HG03457 (cell line): ENCODE results near the gene RHBDL1.

ENCODE experiments used
- ATAC-seq: cut with Tn5 transposase; IDR thresholded peaks from one replicate; pipeline ENCODE4 v1.9.1; 2021; ENCODE audit warnings: moderate number of reproducible peaks; ENCODE audit not compliant: unreplicated experiment

The RHBDL1 gene

GRCh38 chr16:674968-675883 is at the start of gene RHBDL1:
TSS of gene RHBDL1 (plus strand) at chr16:675671. CDS start at chr16:675791, 120 bp downstream.
- ATAC-seq, result no peak

DNA sequence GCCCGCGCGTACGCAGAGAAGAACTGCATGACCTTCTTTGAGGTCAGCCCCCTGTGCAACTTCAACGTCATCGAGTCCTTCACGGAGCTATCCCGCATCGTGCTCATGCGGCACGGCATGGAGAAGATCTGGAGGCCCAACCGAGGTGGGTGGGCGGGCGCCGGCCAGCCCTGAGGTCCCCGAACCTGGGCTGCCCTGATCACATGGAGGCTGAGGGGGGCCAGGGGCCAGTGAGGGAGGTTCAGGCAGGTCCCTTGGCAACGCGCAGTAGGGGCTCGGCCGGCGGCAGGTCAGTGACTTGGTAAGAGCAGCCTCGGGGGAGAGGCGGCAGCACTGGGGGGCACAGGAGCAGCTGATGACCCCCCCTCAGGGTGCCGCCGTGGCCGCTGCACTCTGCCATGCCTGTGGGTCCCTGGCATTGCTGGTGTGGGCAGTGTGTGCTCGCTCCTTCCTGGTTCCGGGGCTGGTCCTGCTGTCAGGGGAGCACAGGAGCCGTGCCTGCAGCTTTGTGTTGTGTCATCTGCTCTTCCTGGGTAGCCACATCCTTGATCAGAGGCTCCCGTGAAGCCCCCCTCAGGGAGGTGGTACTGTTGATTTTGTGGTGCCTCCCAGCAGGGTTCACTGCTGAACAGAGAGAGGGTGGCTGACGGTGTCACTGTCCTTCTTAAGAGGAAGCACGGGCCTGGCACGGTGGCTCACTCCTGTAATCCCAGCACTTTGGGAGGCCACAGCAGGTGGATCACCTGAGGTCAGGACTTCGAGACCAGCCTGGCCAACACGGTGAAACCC is 49.3 kb upstream of the RHBDL1 start:
- no peak for ATAC-seq

- no peak for ATAC-seq
These were observed 48.6 kb upstream of the RHBDL1 start for GRCh38 chr16:626787-627453.

DNA sequence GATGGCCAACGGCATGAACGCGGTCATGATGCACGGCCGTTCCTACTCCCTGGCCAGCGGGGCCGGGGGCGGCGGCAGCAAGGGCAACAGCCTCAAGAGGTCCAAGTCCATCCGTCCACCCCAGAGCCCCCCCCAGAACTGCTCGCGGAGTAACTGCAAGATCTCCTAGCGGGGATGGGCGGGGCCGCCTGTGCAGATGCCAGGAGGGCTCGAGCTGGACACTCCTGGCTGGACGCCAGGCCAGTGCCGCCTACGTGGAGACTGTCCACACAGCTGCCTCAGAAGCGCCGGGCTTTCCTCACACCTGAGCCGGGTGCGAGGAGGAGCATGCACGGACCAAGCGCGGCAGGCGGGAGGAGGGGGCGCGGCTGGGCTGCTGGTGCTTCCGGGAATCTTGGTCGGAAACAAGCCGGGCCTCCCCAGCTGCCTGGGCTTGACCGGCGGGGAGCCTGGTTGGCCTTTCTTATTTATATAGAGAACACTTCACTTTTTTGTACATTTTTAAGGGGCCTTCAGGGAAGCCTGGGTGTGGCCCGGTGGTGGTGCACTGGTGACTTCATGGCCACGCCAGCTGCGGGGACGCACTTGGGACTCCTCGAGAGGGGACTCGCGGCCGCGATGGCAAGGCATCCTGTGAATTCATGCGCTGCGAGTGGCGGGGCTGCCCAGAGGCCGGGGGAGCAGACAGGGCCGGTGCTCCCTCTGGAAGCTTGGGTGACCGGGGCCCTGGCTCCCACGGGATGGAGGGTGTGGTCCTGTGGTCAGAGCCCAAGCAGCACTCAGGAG is 47.8 kb upstream of the RHBDL1 start:
- no peak for ATAC-seq

DNA sequence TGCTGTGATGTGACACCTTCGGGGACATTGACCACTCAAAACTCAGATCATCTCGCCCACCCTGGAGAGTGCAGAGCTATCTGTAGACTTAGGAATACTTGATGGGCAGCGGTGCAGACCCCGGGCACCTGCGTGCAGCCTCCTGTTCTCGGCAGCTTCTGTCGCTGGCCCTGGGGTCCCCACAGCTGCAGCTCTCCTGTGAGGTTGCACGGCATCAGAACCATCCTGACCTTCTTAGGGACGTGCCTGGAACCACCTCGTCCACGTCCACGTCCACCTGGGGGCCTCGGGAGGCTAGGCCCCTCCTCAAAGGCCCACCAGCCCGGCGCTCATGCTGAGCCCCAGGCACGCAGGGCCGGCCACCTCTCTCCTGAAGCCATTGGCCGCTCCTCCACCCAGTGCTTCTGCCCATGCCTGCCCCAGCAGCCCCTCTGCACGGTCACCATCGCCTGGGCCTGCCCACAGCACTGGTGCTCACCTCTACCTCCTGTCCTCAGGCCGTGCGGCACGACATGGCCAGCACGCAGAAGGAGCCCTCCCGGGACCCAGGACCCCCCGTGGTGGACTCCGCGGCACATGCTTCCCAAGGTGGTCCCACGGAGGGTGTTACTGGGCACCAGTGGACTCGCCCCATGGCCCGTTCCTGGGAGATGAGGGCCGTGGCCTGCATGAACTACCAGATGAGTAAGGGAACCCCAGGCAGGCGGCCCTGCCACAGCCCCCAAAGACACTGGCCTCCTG is 47.0 kb upstream of the RHBDL1 start:
- ATAC-seq, result no peak

- ATAC-seq, result no peak
These were observed 46.2 kb upstream of the RHBDL1 start for GRCh38 chr16:629185-629832.

- ATAC-seq, result no peak
These were observed 45.6 kb upstream of the RHBDL1 start for GRCh38 chr16:629833-630248.

DNA sequence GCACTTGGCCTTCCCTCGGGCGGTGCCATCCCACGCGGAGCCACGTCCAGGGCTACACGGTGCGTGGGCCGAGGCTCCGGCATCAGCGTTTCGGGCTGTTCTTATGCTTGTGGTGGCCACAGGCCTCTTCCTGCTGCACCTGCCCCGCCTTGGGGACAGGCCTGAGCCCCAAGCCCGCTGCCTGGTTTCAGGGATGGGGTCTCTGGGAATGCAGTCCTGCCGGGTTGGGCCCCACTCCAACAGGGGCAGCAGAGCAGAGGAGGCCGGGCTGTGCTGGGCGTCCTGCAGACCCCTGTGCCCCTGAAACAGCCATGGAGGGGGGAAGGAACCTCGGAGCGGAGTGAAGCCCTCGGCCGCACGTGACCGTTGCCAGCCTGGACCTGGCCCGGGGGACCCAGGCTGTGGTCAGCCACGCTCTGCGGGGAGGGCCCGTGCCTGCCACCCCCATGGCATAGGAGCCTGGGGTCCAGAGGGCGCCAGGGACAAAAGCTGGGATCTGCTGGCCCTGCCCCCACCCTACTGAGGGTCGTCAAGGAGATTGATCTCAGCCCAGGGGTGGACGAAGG is 45.1 kb upstream of the RHBDL1 start:
- ATAC-seq, result no peak

DNA sequence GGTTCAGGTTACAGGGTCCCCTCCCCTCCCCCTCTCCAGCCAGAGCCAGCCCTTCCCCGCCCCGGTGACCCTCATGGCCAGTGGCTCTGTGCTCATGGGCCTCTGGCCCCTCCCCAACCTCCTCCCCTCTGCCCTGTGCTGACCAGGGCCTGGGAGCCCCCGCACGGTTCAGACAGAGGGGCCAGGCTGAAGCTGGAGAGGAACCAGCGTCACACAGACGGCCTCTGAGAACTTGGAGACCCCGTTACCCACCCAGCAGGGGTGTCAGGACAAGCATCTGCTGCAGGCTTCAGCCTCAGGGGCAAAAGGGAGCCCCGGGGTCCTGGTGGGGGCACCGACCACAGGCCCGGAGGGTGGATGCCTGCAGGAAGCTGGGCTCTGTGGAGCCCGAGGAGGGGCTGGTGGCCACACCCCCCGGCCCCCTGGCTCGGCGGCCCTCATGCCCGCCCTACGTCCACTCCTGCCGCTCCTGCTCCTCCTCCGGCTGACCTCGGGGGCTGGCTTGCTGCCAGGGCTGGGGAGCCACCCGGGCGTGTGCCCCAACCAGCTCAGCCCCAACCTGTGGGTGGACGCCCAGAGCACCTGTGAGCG is 44.6 kb upstream of the RHBDL1 start, which contains the start of gene WFIKKN1:
WFIKKN1 (plus strand) TSS at position 171 of the 591 bp plus-strand sequence; CDS start at position 440, 269 bp downstream.
- no peak for ATAC-seq

GRCh38 chr16:631808-632358 is 43.6 kb upstream of the RHBDL1 start:
- no peak for ATAC-seq

DNA sequence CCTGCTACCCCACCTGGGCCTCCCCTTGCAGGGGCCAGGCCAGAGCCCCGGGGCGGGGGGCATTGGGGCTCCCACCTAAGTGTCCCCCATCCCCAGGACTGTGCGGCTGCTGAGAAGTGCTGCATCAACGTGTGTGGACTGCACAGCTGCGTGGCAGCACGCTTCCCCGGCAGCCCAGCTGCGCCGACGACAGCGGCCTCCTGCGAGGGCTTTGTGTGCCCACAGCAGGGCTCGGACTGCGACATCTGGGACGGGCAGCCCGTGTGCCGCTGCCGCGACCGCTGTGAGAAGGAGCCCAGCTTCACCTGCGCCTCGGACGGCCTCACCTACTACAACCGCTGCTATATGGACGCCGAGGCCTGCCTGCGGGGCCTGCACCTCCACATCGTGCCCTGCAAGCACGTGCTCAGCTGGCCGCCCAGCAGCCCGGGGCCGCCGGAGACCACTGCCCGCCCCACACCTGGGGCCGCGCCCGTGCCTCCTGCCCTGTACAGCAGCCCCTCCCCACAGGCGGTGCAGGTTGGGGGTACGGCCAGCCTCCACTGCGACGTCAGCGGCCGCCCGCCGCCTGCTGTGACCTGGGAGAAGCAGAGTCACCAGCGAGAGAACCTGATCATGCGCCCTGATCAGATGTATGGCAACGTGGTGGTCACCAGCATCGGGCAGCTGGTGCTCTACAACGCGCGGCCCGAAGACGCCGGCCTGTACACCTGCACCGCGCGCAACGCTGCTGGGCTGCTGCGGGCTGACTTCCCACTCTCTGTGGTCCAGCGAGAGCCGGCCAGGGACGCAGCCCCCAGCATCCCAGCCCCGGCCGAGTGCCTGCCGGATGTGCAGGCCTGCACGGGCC is 42.8 kb upstream of the RHBDL1 start:
- ATAC-seq, result no peak

DNA sequence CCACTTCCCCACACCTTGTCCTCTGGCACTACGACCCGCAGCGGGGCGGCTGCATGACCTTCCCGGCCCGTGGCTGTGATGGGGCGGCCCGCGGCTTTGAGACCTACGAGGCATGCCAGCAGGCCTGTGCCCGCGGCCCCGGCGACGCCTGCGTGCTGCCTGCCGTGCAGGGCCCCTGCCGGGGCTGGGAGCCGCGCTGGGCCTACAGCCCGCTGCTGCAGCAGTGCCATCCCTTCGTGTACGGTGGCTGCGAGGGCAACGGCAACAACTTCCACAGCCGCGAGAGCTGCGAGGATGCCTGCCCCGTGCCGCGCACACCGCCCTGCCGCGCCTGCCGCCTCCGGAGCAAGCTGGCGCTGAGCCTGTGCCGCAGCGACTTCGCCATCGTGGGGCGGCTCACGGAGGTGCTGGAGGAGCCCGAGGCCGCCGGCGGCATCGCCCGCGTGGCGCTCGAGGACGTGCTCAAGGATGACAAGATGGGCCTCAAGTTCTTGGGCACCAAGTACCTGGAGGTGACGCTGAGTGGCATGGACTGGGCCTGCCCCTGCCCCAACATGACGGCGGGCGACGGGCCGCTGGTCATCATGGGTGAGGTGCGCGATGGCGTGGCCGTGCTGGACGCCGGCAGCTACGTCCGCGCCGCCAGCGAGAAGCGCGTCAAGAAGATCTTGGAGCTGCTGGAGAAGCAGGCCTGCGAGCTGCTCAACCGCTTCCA is 42.0 kb upstream of the RHBDL1 start:
- no peak for ATAC-seq

- ATAC-seq, result no peak
These were observed 41.3 kb upstream of the RHBDL1 start for GRCh38 chr16:634051-634670.

GRCh38 chr16:634996-635395 is 40.5 kb upstream of the RHBDL1 start:
- ATAC-seq, result no peak

- peak; percentile 1 for ATAC-seq
These were observed 39.8 kb upstream of the RHBDL1 start for GRCh38 chr16:635573-636205.
